HG03442 (cell line): Measurements from ENCODE around the gene NOLC1.
"Not testable (repeated sequence)": the region's sequence is repeated elsewhere in the genome, so short reads cannot be mapped to it uniquely, and the experiment has no call there.

Experiments
- ATAC-seq: cut with Tn5 transposase; IDR thresholded peaks from one replicate; pipeline ENCODE4 v1.9.1; 2021; ENCODE audit warnings: mild to moderate bottlenecking, moderate library complexity; ENCODE audit not compliant: unreplicated experiment

The NOLC1 gene

DNA sequence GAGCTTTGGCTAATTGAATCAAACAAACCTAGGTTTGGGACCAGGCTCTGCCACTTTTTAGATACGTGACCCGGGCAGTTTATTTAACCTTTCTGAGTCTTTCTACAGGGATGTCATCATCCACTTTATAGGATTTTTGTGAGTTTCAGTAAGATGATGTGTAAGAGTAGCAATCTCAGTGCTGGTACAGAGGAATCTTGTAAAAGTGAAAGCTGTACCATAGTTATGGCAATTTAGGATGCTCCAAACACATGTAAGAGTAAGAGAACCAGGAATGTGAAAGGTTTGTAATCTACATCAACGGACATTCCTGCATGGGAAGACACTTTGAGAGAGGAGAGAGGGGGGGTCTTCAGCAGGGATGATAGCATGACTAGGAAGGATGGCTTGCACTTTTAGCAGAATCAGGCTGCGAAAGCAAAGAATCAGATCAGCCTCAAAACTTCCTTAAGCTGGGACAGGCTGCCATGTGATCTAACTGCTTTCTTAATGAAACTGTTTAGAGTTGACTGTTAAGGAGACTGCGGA, 968 bp downstream of the NOLC1 start:
- no peak for ATAC-seq

DNA sequence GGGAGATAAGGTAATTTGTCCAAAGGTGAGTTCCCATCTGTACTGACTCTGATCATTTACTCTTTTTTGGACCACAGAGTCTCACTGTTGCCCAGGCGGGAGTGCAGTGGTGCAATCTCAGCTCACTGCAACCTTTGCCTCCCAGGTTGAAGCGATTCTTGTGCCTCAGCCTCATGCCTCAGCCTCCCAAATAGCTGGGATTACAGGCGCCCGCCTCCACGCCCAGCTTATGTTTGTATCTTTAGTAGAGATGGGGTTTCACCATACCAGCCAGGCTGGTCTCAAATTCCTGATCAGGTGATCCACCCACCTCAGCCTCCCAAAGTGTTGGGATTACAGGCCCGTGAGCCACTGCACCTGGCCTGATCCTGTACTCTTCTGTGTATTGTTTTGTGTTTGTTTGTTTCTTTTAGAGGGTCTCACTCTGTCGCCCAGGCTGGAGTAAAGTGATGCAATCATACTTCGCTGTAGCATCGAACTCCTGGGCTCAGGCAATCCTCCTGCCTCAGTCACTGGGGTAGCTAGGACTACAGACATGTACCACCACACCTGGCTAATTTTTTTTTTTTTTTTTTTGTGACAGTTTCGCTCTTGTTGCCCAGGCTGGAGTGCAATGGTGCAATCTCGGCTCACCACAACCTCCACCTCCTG, 2.4 kb downstream of the NOLC1 start:
- ATAC-seq: no peak

DNA sequence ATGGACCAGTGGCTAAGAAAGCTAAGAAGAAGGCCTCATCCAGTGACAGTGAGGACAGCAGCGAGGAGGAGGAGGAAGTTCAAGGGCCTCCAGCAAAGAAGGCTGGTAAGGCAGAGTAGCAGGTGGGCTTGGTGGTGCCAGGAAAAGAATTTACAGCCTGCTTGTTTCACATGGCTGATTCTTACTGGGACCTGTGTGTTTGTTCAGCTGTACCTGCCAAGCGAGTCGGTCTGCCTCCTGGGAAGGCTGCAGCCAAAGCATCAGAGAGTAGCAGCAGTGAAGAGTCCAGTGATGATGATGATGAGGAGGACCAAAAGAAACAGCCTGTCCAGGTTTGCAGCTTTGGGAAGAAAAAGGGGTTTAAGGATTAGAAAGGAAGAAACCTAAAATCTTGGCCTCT, 5.0 kb downstream of the NOLC1 start:
- ATAC-seq: no peak

DNA sequence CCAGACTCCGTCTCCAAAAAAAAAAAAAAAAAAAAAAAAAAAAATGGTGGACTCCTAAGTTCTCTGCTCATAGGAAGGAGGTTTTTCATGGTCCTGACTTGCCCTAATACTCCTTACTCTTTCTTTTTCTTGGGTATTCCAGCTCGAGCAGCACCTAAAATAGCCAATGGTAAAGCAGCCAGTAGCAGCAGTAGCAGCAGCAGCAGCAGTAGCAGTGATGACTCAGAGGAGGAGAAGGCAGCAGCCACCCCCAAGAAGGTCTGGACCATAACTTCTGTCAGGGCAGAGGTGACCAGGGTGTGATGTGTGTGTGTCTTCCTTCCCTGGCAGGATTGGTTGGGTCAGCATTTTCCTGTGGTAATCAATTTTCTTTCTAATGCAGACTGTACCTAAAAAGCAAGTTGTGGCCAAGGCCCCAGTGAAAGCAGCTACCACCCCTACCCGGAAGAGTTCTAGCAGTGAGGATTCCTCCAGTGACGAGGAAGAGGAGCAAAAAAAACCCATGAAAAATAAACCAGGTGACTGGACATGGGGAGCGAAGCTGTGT, 6.9 kb downstream of the NOLC1 start:
- ATAC-seq: no peak

DNA sequence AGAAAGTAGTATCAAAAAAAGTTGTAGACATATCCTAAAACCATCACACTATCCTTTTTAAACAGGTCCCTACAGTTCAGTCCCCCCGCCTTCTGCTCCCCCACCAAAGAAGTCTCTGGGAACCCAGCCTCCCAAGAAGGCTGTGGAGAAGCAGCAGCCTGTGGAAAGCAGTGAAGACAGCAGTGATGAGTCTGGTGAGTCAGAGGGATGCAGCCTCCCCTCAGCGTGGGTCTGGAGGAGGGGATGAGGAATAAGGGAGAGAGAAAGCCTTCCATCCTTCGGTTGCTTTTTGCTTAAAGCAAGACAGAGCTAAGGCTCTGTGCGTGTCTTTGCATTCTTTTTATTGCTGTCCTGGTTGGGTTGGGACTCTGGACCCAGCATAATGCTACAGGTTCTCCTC, 7.6 kb downstream of the NOLC1 start:
- ATAC-seq: no peak

DNA sequence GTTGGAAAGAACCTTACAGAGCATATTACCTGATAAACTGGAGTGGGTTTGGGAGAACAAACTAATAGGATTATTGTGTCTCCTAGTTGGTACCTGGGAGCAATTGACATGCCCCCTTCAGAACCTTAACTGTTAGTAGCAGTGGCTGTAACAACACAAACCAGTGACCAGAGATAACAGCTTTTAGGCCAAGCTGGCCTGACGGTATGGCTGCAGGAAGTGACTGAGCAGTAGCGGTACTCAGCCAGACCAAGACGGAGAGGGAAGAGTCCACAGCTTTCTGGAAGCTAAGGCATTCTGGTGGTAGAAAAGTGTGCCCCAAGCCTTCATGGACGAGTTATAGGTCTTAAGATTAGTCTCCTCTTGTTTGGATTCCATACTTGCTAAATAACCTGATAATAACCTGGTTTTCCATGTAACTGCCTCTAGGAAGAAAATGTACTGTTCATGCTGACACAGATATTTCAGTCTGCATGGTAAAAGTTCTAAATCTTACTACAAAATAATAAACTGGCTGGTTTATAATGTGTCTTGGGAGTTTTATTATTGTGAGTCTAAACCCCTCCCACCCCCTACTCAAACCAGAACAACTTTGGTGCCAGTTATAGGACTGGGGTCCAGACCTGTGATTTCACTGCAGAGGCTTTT, 11.3 kb downstream of the NOLC1 start:
- ATAC-seq: no peak

DNA sequence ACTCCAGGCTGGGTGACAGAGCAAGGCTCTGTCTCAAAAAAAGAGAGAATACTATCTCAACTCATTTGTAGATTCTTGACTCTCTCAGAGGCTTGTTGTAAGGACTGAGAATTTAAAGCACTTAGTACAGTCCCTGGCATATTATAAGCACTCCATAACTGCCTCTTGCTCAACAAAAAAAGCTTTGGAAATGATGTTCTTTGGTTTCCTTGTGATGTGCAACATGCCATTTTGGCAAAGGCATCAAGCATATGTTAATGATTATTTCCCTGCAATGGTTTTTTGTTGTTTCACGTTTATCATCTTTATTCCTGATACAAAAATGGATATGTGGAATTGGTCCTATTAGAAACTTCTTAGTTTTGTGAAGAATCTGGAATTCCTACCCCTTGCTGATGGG, 15.7 kb downstream of the NOLC1 start:
- ATAC-seq: no peak

DNA sequence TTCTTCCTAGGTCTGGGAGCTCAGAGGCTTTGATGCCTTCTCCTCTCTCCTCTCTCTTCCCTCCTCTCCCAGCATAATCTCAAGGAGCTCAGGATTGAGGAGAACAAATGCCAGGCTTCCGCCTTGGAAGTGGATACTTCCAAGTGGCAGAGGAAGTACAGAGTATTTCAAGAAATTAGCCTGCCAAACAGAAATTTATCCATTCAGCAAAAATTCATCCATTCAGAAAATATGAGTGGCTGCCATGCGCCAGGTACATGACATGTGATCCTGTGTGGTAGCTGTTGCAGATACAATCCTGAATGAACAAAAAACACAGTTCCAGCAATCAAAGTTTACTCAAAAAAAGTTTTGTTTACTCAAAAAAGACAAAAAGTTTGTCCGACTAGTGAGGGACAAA, 18.4 kb downstream of the NOLC1 start:
- ATAC-seq: no peak

DNA sequence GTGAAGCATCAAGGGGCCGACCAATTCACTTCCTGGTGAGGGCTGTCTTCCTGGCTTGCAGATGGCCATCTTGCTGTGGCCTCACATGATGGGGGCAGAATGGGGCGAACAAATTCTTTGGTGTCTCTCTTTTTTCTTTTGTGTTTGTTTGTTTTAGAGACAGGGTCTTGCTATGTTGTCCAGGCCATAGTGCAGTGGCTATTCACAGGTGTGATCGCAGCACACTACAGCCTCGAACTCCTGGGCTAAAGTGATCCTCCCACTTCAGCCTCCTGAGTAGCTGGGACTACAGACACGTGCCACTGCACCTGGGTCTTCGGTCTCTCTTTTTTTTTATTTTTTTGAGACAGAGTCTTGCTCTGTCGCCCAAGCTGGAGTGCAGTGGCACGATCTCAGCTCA, 20.1 kb downstream of the NOLC1 start:
- no peak for ATAC-seq

DNA sequence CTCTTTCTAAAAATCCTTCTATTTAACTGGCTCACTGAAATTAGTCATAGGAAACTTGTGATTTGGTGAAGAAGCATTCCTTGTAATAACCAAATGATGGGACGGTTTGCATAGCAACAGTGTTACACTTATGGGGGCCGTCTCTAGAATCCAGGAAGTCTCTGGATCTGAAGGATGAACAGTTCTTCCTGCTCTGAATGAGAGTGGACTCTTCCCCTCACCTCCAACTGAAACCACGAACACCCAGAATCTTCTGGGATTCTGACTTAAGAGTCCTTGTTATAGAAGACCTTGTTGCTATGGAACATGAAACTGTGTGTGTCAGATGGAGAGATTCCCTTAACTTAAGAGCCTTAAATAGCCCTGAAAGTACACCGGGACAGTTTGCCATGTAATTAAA, 23.2 kb downstream of the NOLC1 start:
- no peak for ATAC-seq

DNA sequence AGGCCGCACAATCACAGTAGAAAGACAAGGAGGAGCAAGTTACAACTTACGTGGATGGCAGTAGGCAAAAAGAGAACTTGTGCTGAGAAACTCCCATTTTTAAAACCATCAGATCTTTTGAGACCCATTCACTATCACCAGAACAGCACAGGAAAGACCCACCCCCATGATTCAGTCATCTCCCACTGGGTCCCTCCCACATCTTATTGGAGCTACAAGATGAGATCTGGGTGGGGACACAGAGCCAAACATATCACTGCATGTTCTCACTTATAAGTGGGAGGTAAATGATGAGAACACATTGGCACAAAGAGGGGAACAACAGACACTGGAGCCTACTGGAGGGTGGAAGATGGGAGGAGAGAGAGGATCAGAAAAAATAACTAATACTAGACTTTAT, 32.4 kb downstream of the NOLC1 start:
- ATAC-seq: no peak

DNA sequence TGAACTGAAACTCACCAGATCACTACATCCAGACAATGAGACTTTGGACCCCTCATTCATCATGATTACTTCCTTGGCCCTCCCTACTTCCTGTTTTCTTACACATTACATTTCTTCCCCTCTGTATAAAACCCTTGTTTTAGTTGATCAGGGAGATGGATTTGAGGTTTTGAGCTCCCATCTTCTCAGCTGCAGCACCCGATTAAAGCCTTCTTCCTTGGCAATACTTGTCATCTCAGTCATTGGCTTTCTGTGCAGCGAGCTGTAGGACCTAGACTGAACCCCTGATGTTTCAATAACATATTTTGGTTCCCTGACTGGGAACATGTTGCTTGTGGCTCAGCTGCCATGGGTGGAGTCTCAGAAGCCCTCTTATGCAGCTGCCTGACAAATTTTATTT, 33.1 kb downstream of the NOLC1 start:
- ATAC-seq: no peak

DNA sequence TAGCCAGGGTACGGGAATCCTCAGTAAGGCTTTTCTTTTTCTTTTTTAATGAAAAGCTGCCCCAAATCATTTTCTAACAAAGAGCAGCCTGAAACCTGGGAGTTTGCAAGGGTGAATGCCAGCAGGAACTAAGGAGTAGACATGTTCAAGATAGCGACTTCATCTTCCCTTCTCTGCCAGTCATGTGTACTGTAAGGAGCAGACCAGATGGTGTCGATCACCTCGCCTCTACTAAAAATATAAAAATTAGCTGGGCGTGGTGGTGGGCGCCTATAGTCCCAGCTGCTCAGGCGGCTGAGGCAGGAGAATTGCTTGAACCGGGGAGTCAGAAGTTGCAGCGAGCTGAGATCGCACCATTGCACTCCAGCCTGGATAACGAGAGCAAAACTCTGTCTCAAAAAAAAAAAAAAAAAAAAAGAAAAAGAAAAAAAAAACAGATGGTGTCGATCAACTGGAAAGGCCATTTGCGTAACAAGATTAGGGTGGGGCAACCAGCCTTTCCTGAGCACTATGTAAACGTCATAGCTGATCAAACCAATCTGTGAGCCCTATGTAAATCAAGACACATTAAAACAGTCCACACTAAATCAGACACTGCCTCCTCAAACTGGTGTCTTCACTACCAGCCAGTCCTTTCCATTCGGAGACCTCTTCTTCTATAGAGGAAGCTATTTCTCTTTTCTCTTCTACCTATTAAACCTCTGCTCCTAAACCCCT, 33.8 kb downstream of the NOLC1 start:
- no peak for ATAC-seq

DNA sequence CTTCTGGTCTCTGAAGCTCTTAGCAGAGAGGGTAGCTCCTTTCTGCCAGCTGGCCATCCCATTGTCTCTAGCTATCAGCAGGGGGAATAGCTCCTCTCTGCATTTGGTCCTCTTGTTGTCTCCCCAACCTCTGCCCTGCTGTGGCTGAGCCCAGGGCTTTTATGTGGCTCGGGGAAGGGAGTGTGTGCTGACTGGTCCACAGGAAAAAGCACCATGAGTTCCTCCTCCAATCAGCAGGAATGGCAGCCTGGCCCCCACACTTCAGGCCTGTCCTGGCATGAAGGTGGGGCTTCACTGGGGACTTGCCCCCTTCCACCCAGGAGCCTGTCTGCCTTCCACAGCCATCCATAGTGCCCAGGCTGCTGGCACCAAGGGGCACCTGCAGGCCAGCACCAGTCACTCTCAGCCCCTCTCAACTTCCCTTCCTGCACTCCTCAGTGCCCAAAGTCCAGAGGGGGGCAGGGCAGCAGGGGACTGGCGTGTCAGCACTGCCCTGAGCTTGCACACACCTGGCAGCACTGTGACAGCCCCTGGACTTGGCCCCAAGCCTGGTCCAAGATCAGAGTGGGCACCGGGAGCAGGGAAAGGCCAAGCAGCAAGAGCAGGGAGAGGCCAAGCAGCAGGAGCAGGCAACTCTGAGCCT, 36.2 kb downstream of the NOLC1 start:
- no peak for ATAC-seq

DNA sequence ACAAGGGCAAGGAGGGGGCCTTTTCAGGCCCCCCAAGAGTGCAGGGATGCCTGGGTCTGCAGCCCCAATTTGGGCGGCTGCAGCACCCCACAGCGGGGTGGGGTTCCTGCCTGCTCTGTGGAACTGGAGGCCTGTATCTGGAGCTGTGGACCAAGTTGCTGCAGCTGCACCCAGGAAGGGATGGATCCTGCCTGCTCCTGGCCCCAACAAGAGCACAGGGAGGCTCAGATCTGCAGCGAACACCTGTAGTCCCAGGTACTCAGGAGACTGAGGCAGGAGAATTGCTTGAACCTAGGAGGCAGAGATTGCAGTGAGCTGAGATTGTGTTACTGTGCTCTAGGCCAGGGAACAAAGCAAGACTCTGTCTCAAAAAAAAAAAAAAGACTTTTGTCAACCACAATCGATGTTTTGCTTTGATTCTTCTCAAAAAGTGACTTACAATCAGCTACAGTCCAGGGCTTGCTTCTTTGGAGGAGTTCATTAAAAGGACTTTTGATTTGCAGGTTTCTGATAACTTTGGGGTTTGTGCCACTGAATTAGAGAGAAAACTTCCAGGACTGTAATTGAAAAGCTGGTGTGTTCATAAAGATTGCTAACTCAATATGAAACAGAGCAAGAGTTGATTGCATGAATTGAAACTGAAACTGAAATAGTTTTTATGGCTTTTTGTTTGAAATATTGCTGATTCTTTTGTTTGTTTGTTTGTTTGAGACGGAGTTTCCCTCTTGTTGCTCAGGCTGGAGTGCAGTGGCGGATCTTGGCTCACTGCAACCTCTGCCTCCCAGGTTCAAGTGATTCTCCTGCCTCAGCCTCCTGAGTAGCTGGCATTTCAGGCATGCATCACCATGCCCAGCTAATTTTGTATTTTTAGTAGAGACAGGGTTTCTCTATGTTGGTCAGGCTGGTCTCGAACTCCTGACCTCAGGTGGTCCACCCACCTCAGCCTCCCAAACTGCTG, 37.0 kb downstream of the NOLC1 start:
- not testable (repeated sequence) for ATAC-seq

DNA sequence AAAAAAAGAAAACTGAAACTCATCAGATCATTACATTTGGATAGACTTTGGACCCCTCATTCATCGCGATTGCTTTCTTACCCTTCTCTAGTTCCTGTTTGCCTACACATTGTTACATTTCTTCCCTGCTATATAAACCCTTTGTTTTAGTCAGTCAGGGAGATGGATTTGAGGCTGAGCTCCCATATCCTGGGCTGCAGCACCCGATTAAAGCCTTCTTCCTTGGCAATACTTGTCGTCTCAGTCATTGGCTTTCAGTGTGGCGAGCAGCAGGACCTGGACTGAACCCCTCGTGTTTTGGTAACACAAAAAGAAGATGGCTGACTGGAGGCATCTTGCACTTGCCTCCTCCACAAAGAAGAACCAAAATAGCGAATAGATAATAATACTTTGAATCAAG, 39.8 kb downstream of the NOLC1 start:
- no peak for ATAC-seq

DNA sequence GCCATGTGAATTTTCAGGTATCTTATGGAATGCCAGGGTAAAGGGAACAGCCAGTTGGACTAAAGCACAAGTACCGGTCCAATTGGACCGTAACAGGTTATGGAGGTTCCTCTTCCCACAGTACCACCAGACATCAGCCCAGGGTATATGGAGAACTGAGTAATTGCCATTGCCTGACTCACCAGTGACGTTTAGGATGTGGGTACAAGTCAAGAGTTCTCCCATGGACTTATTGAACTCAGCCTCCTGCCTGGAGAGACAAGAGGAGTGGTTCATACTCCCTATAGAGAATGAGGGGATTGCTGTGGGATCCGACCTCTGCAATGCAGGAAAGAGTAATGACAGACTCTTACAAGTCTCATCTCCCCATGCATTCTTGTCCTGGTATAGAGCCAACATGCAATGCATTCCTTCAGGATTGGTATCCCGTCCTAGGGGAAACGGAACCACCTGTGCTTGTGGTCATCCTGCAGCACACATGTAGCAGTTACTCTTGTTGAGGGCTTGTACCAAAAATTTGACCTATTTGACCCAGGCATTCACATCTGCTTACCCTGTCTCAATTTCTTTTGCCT, 43.2 kb downstream of the NOLC1 start:
- ATAC-seq: no peak

DNA sequence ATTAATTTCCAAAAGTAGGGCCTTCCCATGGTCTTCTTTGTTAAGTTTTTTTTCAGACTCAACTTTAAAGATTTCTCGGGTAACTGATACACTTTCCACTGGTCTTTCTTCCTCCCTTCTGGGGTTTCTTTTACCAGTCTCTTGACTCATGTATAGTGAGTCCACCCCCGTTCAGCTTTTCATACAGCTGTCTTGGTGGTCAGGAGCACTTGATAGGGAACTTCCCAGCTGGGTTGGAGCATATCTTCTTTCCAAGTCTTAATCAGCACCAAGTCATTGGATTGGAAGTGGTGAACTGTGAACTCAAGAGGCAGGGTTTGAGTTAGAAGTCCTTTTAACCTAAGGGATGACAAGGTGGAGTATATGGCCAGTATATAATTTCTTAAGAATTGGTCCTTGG, 44.7 kb downstream of the NOLC1 start:
- no peak for ATAC-seq

DNA sequence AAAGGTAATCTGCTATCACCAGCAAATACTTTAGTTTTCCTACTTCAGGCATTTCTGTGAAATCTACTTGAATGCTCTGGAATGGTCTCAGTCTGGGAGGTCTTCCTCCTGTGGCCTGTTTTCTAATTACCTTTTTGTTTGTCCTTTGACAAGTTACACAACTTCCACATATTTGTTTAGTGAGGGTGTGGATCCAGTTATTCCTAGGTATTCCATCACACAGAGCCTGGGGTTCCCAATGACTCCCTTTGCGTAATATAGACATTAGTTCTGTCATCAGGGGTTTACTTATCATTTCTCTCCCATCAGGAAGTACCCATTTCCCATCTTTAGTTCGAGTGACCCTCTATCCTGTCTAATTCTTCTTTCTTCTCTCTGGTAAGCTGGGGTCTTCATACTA, 45.8 kb downstream of the NOLC1 start:
- ATAC-seq: no peak
